ENCODE measurements around the gene SPHKAP. TPM values are rescaled to one million over a fixed set of nuclear protein-coding genes. Genes with fewer than 3 reads are reported as not detected.

SPHKAP gene
- total and polyA plus RNA-seq, 2 of the 13 experiments (the other 11 are each of a cell fraction or from before 2014, with no cell fraction given) = not detected

GRCh38 chr2:228039752-228040534 is 141.5 kb downstream of the SPHKAP start (continued):
- TF ChIP-seq, protein P1, sequence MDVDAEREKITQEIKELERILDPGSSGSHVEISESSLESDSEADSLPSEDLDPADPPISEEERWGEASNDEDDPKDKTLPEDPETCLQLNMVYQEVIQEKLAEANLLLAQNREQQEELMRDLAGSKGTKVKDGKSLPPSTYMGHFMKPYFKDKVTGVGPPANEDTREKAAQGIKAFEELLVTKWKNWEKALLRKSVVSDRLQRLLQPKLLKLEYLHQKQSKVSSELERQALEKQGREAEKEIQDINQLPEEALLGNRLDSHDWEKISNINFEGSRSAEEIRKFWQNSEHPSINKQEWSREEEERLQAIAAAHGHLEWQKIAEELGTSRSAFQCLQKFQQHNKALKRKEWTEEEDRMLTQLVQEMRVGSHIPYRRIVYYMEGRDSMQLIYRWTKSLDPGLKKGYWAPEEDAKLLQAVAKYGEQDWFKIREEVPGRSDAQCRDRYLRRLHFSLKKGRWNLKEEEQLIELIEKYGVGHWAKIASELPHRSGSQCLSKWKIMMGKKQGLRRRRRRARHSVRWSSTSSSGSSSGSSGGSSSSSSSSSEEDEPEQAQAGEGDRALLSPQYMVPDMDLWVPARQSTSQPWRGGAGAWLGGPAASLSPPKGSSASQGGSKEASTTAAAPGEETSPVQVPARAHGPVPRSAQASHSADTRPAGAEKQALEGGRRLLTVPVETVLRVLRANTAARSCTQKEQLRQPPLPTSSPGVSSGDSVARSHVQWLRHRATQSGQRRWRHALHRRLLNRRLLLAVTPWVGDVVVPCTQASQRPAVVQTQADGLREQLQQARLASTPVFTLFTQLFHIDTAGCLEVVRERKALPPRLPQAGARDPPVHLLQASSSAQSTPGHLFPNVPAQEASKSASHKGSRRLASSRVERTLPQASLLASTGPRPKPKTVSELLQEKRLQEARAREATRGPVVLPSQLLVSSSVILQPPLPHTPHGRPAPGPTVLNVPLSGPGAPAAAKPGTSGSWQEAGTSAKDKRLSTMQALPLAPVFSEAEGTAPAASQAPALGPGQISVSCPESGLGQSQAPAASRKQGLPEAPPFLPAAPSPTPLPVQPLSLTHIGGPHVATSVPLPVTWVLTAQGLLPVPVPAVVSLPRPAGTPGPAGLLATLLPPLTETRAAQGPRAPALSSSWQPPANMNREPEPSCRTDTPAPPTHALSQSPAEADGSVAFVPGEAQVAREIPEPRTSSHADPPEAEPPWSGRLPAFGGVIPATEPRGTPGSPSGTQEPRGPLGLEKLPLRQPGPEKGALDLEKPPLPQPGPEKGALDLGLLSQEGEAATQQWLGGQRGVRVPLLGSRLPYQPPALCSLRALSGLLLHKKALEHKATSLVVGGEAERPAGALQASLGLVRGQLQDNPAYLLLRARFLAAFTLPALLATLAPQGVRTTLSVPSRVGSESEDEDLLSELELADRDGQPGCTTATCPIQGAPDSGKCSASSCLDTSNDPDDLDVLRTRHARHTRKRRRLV (CRISPR knock-in tag; IDR thresholded peaks at IDR 0.05) = no peak
- TF ChIP-seq ZNF407 (CRISPR knock-in tag; IDR thresholded peaks at IDR 0.05; ENCODE audit: not compliant biosample characterization) (no peak), SIX4 (CRISPR knock-in tag; IDR thresholded peaks at IDR 0.05) (peak; percentile 25; the same call in 1 of the 2 replicates), SMC3 (IDR thresholded peaks at IDR 0.05; ENCODE audit: low read length) (peak; percentile 15; the same call in 1 of the 2 replicates), MAZ (IDR thresholded peaks at IDR 0.05; ENCODE audit: borderline replicate concordance, low read depth, low read length) (no peak), MAZ (CRISPR knock-in tag; IDR thresholded peaks at IDR 0.05; ENCODE audit: low read depth) (no peak), ZBTB34 (CRISPR knock-in tag; IDR thresholded peaks at IDR 0.05) (no peak), ZNF10 (CRISPR knock-in tag; IDR thresholded peaks at IDR 0.05; ENCODE audit: borderline replicate concordance, low read depth) (no peak), POLR2AphosphoS2 (IDR thresholded peaks at IDR 0.05; ENCODE audit: low read depth, low read length) (no peak)
